H1 (cell line): Measurements from ENCODE around the gene NEK11. TPM values are rescaled to one million over a fixed set of nuclear protein-coding genes. Genes with fewer than 3 reads are reported as not detected.

Source experiments
- CHD7 ChIP-seq: fragments of 300-600 bp; sonication (generic); IDR thresholded peaks from 2 replicates; pipeline ENCODE4 v1.7.1; 2012; ENCODE audit warnings: low read length, moderate library complexity, mild to moderate bottlenecking, inconsistent platforms; ENCODE audit not compliant: insufficient replicate concordance
- polyA plus RNA-seq, 7 experiments: library from polyadenylated mRNA; depleted of rRNA in 3 of 7; stranded (reverse) in 5 of 7; unstranded in 2 of 7; fragments of >200 nt in 5 of 7; fragments of 200-250 nt in 2 of 7; gene quantifications; 1 replicate in 5 of 7; 2 replicates in 1 of 7; 4 replicates in 1 of 7; pipeline versions ENCODE4 v1.2.1 to v1.2.3, GENCODE V29; 2011 to 2013; ENCODE audit warnings: missing spikeins in 2 of 7, mixed read lengths in 2 of 7
- total RNA-seq: library from RNA; stranded (reverse); fragmentation: NEBNext Ultra II Directional; extraction: Animal tissue kit (Norgen Biotek cat#: 25700); gene quantifications from 2 replicates; pipeline ENCODE4 v1.2.1, GENCODE V29; 2021

The NEK11 gene
- total and polyA plus RNA-seq, 2 of the 8 experiments (the other 6 are each of a cell fraction or from before 2014, with no cell fraction given), result 0.60 TPM; not detected in 1

GRCh38 chr3:131329774-131330173, 303.1 kb downstream of the NEK11 start (continued):
- no peak for TF ChIP-seq CHD7
